SH-SY5Y (cell line): ENCODE measurements around the gene ROR2.

Source experiments
- GATA2 ChIP-seq: IDR thresholded peaks from 2 replicates; pipeline ENCODE4 v1.6.1; 2011; ENCODE audit warnings: mild to moderate bottlenecking, low read depth, low read length
- GATA3 ChIP-seq: IDR thresholded peaks from 2 replicates; pipeline ENCODE4 v1.6.1; 2011; ENCODE audit warnings: low read depth, mild to moderate bottlenecking, low read length, moderate library complexity

GRCh38 chr9:91558879-91559278, 391.1 kb downstream of the ROR2 start:
- TF ChIP-seq GATA2 (no peak), GATA3 (no peak)
